HG03039 (cell line): Measurements from ENCODE around the gene PITPNM3.

ENCODE experiments used
- ATAC-seq: cut with Tn5 transposase; IDR thresholded peaks from one replicate; pipeline ENCODE4 v1.9.1; 2021; ENCODE audit warnings: mild to moderate bottlenecking, moderate library complexity; ENCODE audit not compliant: unreplicated experiment

Gene PITPNM3

DNA sequence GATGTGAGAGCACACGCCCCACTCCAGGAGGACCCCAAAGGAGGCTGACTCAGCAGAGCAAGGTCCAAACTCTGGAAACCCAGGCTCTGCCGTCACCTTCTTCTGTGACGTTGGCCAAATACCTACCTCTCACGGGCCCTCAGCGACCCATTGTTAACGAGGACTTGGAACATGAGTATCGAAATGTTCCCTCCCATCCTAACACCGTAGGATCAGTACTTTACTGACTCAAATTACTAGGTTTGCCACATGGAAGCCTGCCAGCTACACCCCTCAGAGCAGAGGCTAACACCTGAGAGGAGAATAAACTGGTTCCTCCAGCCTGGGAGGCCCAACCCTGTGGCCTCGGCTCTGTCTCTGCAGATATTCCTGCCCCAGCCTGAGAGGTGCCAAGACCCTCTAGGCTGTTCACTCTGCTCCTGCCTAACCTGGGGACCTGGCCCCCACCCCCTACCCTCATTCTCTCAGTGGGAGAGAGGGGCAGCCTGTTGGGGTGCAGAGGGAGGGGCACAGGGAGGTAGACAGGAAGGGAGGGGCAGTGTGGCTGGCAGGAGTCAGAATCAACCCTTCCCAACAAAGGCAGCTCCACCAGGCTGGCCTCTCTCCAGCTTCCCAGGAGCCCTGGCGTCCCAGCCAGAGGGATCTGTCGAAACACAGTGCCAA, 4.4 kb downstream of the PITPNM3 start:
- no peak for ATAC-seq

DNA sequence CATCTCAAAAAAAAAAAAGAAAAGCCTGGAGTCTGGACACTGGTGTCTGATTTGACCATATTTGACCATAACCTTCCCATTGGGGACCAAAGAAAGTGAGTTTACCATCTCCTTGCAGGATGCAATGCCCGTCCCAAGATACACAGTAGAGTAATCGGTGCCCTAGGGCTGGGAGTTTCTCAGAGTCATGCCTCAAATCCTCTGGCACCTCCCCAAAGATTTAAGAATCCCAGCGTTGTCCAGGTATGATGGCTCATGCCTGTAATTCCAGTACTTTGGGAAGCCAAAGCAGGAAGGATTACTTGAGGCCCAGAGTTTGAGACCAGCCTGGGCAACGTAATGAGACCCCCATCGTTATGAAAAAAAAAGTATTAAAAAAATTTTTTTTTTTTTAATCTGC, 5.0 kb downstream of the PITPNM3 start:
- no peak for ATAC-seq

DNA sequence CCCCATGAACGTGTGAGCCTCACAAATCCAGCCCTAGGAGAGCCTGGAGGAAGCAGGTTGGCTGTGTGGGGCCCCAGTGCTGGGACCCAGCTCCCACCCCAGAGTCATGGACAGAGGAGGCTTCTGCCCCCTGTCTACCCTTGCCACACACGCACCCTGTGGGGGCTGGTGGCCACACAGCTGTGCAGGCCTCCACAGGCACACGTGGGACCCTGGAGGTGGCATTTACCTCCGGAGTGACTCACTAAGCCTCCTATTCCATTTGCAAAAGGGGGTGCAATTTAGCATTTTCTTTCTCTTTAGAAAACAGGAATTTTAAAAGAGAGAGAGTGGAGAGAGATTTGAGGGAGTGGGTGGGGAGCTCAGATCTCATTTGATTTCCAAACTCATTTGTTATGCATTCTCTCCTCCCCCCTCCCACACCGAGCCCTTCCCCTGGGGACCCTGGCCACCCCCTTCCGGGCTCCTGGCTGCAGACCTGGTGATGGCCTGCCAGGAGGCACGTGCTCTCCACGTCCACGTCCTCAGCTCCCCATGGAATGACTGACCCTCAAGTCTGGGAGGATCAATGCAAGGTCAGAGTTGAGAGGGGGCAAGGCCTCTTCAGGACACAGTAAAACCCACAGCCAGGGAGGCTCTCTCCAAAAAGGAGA, 6.8 kb downstream of the PITPNM3 start:
- ATAC-seq: no peak

DNA sequence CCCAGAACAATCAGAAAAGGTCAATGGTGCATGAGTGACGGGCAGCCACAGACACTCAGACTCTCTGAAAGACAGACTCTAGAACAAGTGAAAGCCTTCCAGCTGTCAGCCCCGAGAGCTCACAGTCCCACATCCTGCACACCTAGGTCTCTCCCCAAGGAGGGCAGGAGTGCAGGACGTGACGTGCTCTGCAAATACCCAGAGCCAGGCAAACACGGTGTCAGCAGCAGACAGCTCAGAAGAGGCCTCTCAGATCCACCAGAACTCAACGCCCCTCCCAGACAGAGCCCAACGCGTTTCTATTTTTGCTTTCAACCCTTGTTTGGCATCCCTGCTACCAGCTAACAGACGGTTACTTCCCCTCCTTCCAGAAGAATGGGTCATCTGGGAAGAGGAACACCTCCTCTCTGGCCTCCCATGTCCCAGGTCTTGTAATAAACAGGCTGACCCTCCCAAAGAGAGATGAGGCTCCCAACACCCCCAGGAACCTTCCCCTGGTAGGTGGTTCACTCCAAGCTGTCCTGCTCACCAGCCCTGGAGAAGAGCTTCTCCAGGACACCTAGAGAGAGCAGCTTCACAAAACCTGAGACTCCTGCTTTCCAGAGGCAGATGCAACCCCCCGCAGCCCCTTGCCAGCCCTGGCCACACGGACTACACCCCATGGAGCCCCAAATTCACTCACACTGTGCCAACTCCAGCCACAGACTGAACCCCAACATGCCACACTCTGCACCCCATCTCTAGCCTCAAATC, 7.6 kb downstream of the PITPNM3 start:
- no peak for ATAC-seq

DNA sequence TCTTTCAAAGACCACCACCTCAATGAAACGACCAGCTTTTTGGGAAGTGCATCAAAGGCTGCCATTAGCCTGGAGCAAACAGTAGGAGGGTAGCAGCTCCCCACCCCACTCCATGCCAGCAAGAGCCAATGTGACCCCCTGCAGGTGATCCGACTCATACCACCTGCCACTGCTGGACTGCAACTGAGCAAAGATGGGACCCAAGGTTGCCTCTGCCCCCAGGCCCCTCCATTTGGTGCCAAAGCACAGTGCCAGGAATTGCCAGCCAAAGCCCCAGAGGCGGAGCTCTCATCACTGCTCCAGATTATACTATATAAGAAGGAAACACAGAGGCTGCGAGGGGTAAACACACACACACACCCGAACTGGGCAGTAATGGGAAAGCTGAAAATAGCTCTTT, 8.3 kb downstream of the PITPNM3 start:
- no peak for ATAC-seq

- ATAC-seq: no peak
These were observed 9.0 kb downstream of the PITPNM3 start for GRCh38 chr17:6547336-6547735.

GRCh38 chr17:6546069-6546718, 10.2 kb downstream of the PITPNM3 start:
- no peak for ATAC-seq

DNA sequence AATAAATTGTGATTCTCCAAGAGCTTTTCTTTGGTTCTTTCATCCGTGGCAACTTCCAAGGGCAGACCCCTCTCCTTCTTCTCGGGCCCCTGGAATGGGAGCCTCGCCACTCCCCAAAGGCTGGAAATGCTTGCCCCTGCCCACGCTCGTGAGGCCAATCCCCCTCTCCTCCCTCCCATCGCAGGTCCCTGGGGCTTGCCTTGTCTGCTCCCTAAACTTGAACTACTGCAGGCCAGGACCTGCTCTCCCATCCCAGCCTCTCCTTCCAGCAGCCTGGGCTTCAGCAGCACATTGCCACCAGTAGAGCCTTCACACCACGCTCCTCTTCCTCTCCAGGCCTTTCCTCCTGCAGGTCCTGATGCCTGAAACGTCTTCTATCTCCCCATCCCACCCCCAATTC, 11.1 kb downstream of the PITPNM3 start:
- ATAC-seq: no peak

GRCh38 chr17:6544011-6544370, 12.4 kb downstream of the PITPNM3 start:
- ATAC-seq: no peak

GRCh38 chr17:6543079-6544010, 13.0 kb downstream of the PITPNM3 start:
- no peak for ATAC-seq

GRCh38 chr17:6542577-6542976, 13.8 kb downstream of the PITPNM3 start:
- no peak for ATAC-seq

GRCh38 chr17:6541886-6542285, 14.5 kb downstream of the PITPNM3 start:
- ATAC-seq: no peak

DNA sequence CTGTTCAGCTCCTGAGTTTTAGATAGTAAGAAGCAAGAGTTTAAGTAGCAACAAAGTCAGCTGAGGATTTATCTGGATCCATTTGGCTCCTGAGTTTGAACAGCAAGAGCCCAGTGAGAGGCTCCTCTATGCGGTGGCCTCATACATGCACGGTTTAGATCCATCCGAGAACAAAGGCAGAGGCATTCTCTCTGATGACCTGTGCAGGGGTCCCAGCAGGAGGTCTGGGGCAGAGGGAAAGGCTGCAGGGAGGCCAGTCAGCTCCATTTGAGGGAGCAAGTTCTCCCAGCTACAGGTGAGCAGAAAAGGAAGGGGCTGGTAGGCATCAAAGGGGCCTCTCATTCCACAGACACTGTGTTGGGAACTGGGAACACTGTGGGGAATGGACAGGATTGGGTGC, 16.5 kb downstream of the PITPNM3 start:
- ATAC-seq: no peak

DNA sequence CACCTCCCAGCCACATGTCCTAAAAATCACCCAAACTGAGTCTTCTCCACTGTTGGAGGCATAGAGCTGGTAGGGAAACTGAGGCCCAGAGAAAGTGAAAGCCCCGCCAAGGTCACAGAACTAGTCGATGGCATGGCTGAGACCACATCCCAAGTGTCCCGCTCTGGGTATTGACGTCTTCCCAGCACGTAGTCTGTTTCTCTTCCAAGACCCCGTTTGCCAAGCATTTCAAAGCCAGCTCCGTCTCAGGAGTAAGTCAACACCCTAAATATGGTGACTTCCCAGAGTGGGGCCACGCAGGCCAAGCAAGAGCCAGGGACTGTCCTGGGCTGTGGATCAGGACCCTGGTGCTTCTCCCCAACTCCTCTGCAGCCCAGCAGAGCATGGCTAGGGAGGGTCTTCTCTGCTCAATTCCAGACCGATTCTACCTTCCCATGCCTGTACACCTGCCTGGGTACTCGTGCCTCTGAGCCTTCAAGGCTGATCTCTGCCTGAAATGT, 19.7 kb downstream of the PITPNM3 start:
- no peak for ATAC-seq

GRCh38 chr17:6536053-6536452, 20.3 kb downstream of the PITPNM3 start:
- no peak for ATAC-seq

- no peak for ATAC-seq
These were observed 21.4 kb downstream of the PITPNM3 start for GRCh38 chr17:6534846-6535514.

DNA sequence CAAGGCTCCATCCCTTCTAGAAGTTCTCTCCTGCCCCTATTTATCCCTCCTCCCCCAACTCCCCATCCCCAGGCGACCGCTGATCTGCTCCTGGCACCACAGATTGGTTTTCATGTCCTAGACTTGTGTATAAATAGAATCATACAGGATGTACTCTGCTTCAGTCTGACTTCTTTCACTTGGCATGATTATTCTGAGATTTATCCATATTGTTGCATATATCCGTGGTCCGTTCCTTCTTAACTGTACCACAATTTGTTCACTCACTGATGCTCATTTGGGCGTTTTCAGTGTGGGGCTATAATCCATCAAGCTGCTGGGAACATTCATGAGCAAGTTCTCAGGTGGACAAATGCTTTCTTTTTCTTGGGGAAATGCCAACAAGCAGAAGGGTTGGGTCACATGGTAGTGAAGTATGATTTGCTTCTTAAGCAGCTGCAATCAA, 23.9 kb downstream of the PITPNM3 start:
- ATAC-seq: no peak

GRCh38 chr17:6531575-6531974, 24.8 kb downstream of the PITPNM3 start:
- ATAC-seq: no peak

DNA sequence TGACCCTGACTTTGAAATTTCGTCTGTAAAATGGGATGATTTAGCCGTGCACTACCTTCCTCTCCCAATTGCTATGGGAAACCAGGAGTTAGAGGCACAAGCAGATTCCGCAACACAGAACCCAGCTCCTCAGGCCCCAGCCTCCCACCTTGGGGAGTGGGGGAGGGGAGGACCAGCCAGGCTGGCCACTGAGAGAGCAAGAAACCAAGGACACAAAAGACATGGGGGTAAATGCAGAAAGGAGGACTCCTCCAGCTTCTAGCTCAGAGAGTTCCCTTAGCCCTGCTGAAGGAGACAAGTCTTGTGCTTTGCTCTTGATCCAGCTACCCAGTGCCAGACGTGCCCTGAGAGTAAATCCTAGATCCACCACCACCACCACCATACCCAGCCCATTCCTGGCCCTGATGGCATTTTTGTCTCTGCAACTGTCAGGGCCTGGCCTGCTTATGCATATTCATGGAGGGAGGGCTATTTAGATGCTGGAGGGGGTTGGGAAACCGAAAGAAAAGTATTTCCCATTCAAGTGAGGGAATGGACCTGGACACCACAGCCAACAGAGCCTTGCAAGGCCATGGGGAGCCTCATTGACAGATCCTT, 25.9 kb downstream of the PITPNM3 start:
- no peak for ATAC-seq
